Activated naive CD4-positive, alpha-beta T cell treated with anti-CD3 and anti-CD28 coated beads, Interleukin-2, amount 50 U/mL, for 24 hours (primary cell): ENCODE results near the gene ZBTB39.
A peak's percentile ranks its signal among the peaks of the same experiment; 100 is the strongest.
"Not testable (repeated sequence)": the region's sequence is repeated elsewhere in the genome, so short reads cannot be mapped to it uniquely, and the experiment has no call there.

ENCODE experiments used
- H3K27ac Mint-ChIP-seq: one replicate; pipeline ENCODE4 v1.8.0; 2021; ENCODE audit warnings: mild to moderate bottlenecking, mixed read lengths
- H3K27me3 Mint-ChIP-seq: one replicate; pipeline ENCODE4 v1.8.0; 2021; ENCODE audit warnings: mixed read lengths
- H3K36me3 Mint-ChIP-seq: one replicate; pipeline ENCODE4 v1.8.0; 2021; ENCODE audit warnings: mixed read lengths
- H3K4me1 Mint-ChIP-seq: one replicate; pipeline ENCODE4 v1.8.0; 2021; ENCODE audit warnings: mixed read lengths
- H3K4me3 Mint-ChIP-seq: one replicate; pipeline ENCODE4 v1.8.0; 2021; ENCODE audit warnings: mild to moderate bottlenecking, mixed read lengths
- H3K9me3 Mint-ChIP-seq: one replicate; pipeline ENCODE4 v1.8.0; 2021; ENCODE audit warnings: mixed read lengths

ZBTB39 gene

DNA sequence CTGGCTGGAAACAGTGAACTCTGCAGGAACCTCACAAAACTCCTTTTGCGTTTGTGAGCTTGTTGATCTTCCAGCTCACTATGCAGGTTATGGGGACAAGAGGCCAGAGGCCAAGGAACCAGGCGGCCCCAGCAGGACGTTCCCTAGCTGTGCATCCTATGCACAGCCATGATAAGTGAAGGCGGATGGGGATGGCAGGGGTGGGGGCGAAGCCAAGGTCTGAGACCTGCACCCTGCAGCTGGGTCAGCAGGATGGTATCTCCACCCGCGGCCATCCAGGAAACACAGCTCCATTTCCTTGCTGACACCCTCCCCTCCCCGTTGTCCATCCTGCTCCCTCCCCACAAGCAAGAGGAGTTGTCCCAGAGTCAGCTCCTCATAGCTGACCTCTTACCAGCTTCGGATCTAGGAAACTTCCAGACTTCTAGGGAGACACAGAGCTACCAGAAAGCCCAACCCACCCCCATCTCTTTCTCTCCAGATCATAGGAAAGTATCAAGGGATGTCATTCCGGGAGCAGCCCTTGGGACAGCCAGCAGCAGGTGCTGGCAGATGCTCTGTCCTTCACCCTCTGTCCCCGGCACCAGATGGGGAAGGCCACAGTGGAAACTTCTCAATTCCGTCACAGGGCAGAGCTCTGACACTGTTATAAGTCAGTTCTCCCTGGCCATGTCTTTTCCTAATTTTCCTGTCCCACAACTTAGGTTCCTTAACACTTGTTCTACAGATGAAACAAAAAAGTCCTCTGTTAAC lies 9.4 kb downstream of the ZBTB39 start:
- Mint-ChIP-seq H3K4me1 (peaks cover 44% of the 10 kb centered on the region), H3K9me3 (no peaks in the 10 kb centered on the region), H3K27me3 (no peaks in the 10 kb centered on the region), H3K27ac (no peak overlapping the region), H3K36me3 (peaks cover 6% of the 10 kb centered on the region), H3K4me3 (no peak overlapping the region)

- Mint-ChIP-seq H3K36me3 (peaks cover 6% of the 10 kb centered on the region), H3K27ac (no peak overlapping the region), H3K27me3 (no peaks in the 10 kb centered on the region), H3K4me1 (peaks cover 42% of the 10 kb centered on the region), H3K4me3 (no peak overlapping the region), H3K9me3 (no peaks in the 10 kb centered on the region)
Observed at GRCh38 chr12:56995930-56996496, 10.3 kb downstream of the ZBTB39 start.

DNA sequence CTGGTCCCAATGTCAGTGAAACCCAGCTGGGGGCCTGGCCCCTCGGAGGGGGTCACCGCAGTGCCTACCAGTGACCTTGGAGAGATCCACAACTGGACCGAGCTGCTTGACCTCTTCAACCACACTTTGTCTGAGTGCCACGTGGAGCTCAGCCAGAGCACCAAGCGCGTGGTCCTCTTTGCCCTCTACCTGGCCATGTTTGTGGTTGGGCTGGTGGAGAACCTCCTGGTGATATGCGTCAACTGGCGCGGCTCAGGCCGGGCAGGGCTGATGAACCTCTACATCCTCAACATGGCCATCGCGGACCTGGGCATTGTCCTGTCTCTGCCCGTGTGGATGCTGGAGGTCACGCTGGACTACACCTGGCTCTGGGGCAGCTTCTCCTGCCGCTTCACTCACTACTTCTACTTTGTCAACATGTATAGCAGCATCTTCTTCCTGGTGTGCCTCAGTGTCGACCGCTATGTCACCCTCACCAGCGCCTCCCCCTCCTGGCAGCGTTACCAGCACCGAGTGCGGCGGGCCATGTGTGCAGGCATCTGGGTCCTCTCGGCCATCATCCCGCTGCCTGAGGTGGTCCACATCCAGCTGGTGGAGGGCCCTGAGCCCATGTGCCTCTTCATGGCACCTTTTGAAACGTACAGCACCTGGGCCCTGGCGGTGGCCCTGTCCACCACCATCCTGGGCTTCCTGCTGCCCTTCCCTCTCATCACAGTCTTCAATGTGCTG lies 11.0 kb downstream of the ZBTB39 start:
- Mint-ChIP-seq H3K4me3 (no peak overlapping the region), H3K27me3 (no peaks in the 10 kb centered on the region), H3K9me3 (no peaks in the 10 kb centered on the region), H3K27ac (no peak overlapping the region), H3K4me1 (peaks cover 37% of the 10 kb centered on the region), H3K36me3 (peaks cover 6% of the 10 kb centered on the region)

GRCh38 chr12:56994231-56994746 lies 12.1 kb downstream of the ZBTB39 start:
- Mint-ChIP-seq H3K27ac (no peak overlapping the region), H3K27me3 (no peaks in the 10 kb centered on the region), H3K4me1 (peaks cover 29% of the 10 kb centered on the region), H3K36me3 (peaks cover 6% of the 10 kb centered on the region), H3K4me3 (no peak overlapping the region), H3K9me3 (no peaks in the 10 kb centered on the region)

DNA sequence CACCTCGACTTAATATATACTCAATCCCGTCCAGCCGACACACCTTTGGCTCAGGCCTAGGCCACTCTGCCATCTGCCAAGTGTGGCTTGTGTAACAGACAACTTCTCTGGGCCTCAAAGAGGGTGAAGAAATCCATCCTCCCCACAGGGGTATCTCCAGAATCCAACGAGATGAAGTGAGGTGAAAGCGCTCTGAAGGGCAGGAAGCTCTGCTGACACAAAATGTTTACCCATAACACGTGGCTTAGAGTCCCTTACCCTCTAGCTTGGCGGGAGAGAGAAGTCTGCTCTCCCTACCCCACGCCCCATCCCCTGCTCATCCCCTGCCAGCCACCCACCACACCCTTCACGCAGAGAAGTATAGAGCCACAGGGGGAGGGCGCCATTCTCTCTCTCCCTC lies 13.0 kb downstream of the ZBTB39 start:
- Mint-ChIP-seq H3K4me3 (no peak overlapping the region), H3K4me1 (peaks cover 20% of the 10 kb centered on the region), H3K27me3 (no peaks in the 10 kb centered on the region), H3K36me3 (peaks cover 3% of the 10 kb centered on the region), H3K9me3 (no peaks in the 10 kb centered on the region), H3K27ac (no peak overlapping the region)

- Mint-ChIP-seq H3K4me1 (peaks cover 20% of the 10 kb centered on the region), H3K9me3 (no peaks in the 10 kb centered on the region), H3K27ac (no peak overlapping the region), H3K36me3 (no peaks in the 10 kb centered on the region), H3K27me3 (no peaks in the 10 kb centered on the region), H3K4me3 (no peak overlapping the region)
Observed at GRCh38 chr12:56991319-56992246, 14.8 kb downstream of the ZBTB39 start.

DNA sequence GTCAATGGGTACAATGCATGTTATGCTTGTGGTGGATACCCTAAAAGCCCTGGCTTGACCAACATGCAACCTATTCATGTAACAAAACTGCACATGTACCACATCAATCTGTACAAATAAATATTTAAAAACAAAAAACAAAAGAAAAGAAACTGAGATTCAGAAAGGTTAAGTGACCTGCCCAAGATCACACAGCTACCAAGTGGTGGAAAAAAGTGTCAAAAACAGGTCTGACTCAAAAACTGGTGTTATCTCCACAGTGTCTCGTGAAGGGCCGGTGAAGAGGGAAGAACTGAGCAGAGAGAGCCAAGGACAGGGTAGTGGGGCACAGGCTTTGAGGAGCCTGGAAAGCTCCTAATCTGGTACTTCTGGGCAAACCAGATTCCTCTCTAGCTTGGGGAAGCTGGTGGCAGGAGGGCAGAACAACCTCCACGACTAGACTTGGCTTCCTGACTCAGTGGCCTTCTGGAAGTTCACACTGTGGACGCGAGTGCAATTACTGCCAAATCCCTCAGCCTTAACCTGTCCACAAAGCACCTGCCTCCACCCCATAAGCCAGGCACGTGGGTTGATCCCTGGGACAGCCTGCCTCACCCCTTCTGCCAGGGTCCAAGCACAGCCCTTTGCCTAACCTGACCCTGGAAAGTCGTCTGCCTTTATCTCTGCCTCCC lies 15.6 kb downstream of the ZBTB39 start:
- Mint-ChIP-seq H3K4me3 (no peak overlapping the region), H3K9me3 (no peaks in the 10 kb centered on the region), H3K27me3 (no peaks in the 10 kb centered on the region), H3K36me3 (no peaks in the 10 kb centered on the region), H3K4me1 (peaks cover 20% of the 10 kb centered on the region), H3K27ac (no peak overlapping the region)

DNA sequence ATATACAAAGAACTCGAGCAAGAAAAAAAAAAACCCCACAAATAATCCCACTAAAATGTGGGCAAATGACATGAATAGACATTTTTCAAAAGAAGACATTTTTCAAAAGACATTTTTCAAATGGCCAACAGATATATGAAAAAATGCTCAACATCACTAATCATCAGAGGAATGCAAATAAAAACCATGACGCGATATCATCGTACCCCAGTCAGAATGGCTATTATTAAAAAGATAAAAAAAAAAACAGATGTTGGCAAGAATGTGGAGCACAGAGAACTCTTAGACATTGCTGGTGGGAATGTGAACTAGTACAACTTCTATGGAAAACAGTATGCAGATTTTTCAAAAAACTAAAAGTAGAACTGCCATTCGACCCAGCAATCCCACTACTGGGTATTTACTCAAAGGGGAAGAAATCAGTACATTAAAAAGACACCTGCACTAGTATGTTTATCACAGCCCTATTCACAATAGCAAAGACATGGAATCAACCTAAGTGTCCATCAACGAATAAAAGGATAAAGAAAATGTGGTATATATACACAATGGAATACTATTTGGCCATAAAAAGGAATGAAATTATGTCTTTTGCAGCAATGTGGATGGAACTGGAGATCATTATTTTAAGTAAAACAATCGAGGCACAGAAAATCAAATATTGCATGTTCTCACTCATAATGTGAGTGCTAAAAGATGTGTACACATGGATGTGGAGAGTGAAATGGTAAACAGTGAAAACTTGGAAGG lies 16.3 kb downstream of the ZBTB39 start:
- Mint-ChIP-seq H3K36me3 (no peaks in the 10 kb centered on the region), H3K9me3 (no peaks in the 10 kb centered on the region), H3K27ac (no peak overlapping the region), H3K27me3 (no peaks in the 10 kb centered on the region), H3K4me3 (no peak overlapping the region), H3K4me1 (peaks cover 20% of the 10 kb centered on the region)

GRCh38 chr12:56988207-56988739 lies 18.1 kb downstream of the ZBTB39 start:
- peaks cover 20% of the 10 kb centered on the region for H3K4me1 Mint-ChIP-seq
- no peaks in the 10 kb centered on the region for H3K36me3 Mint-ChIP-seq
- H3K27ac Mint-ChIP-seq: peak overlapping the region; percentile 35
- no peaks in the 10 kb centered on the region for H3K27me3 Mint-ChIP-seq
- no peaks in the 10 kb centered on the region for H3K9me3 Mint-ChIP-seq
- H3K4me3 Mint-ChIP-seq: no peak overlapping the region

DNA sequence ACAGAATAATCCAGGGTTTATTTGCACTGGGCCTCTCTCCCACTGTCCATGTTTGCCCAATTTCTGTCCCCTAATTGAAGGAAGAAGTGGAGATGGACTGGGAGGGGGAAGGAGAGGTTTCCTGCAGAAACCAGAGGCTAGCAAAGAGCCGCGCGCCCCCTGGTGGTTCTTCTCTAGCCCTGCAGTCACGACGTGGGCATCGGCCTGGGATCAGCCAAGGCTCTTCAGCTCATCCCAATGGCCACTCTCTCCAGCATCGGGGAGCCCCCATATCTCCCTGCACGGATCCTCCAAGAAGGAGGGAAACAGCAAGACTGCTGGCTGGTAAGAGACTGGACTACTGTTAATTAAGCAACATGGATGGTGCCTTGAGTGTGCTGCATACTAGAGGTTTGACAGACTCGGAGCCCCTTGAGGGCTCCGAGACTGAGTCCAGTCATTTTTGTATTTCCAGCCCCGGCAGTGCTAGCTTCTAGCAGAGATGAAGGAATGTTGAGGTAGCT lies 18.7 kb downstream of the ZBTB39 start:
- no peaks in the 10 kb centered on the region for H3K27me3 Mint-ChIP-seq
- H3K36me3 Mint-ChIP-seq: no peaks in the 10 kb centered on the region
- H3K4me3 Mint-ChIP-seq: no peak overlapping the region
- no peaks in the 10 kb centered on the region for H3K9me3 Mint-ChIP-seq
- H3K27ac Mint-ChIP-seq: no peak overlapping the region
- H3K4me1 Mint-ChIP-seq: peaks cover 20% of the 10 kb centered on the region

DNA sequence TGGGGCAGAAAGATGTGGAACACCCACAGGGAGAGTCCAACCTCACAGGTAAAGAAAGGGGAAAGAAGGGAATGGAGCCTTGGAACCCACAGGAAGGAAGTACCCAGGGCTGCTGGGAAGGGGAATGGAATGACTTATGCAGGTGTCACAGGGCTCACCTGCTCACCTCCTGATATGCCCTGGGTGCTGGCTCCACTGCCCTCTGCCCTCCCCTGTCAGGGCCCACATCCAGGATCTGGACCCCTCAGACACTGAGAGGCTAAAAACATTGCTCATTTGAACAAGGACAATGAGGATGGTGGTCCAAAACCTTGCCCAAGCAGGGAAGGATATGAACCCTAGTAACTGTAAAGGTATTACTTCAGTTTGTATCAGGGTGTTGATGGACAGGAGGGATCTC lies 19.3 kb downstream of the ZBTB39 start:
- H3K4me3 Mint-ChIP-seq: no peak overlapping the region
- no peaks in the 10 kb centered on the region for H3K27me3 Mint-ChIP-seq
- H3K36me3 Mint-ChIP-seq: no peaks in the 10 kb centered on the region
- H3K27ac Mint-ChIP-seq: no peak overlapping the region
- H3K9me3 Mint-ChIP-seq: no peaks in the 10 kb centered on the region
- H3K4me1 Mint-ChIP-seq: peaks cover 20% of the 10 kb centered on the region

GRCh38 chr12:56985714-56986113 lies 20.6 kb downstream of the ZBTB39 start:
- H3K27me3 Mint-ChIP-seq, H3K4me3 Mint-ChIP-seq, H3K9me3 Mint-ChIP-seq, H3K36me3 Mint-ChIP-seq, H3K27ac Mint-ChIP-seq: not testable (repeated sequence)
- H3K4me1 Mint-ChIP-seq: peaks cover 13% of the 10 kb centered on the region

- no peaks in the 10 kb centered on the region for H3K9me3 Mint-ChIP-seq
- no peaks in the 10 kb centered on the region for H3K27me3 Mint-ChIP-seq
- no peak overlapping the region for H3K27ac Mint-ChIP-seq
- H3K4me1 Mint-ChIP-seq: peaks cover 8% of the 10 kb centered on the region
- no peak overlapping the region for H3K4me3 Mint-ChIP-seq
- H3K36me3 Mint-ChIP-seq: no peaks in the 10 kb centered on the region
Observed at GRCh38 chr12:56983386-56983785, 23.0 kb downstream of the ZBTB39 start.
